Medulla oblongata (tissue), 1 donor: ENCODE measurements around the gene IQGAP1.
"Not testable (repeated sequence)": the region's sequence is repeated elsewhere in the genome, so short reads cannot be mapped to it uniquely, and the experiment has no call there.

Experiments used
- DNase-seq: peaks from one replicate; pipeline ENCODE4 v3.0.0-alpha.2; 2015; ENCODE audit errors: extremely low spot score

IQGAP1 gene

DNA sequence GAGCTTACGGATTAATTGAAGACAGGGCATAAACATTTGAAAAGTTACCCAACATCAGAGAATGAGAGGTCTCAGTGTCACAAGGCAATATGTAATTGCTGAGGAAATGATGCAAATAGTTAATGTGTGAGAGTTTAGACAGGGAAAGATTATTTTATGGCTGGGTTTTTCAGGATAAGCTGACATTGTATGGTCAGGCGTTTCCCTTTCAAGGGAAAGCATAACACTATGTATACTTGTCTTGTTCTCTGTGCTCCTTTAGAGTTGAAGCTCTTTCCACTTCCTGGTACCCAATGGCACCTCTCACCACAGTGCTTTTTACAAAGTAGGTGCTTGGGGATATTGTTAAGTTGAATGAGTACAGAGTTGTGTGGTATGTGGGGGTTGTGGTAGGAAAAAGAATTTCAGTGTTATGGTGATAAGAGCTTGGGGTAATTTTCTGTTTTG is 19.9 kb downstream of the IQGAP1 start:
- no peak for DNase-seq

- no peak for DNase-seq
Measured at GRCh38 chr15:90408657-90409056, 20.6 kb downstream of the IQGAP1 start.

GRCh38 chr15:90409587-90409986 is 21.5 kb downstream of the IQGAP1 start:
- DNase-seq = not testable (repeated sequence)

DNA sequence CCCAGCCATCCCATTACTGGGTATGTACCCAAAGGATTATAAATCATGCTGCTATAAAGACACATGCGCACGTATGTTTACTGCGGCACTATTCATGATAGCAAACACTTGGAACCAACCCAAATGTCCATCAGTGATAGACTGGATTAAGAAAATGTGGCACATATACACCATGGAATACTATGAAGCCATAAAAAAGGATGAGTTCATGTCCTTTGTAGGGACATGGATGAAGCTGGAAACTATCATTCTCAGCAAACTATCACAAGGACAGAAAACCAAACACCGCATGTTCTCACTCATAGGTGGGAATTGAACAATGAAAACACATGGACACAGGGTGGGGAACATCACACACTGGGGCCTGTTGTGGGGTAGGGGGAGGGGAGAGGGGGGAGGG is 22.3 kb downstream of the IQGAP1 start:
- not testable (repeated sequence) for DNase-seq

DNA sequence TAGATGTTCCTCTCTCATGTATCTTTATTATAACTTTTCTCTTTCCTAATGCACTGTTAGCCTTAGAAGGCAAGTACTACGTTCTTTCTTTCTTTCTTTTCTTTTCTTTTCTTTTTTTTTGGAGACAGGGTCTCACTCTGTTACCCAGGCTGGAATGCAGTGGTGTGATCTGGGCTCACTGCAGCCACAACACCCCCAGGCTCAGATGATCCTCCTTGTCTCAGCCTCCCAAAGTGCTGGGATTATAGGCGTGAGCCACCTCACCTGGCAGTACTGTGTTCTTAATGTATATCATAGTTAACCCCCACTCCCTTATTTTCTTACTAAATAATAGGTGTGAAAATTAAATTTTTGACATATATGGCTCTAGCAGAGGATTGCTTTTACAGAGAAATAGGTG is 23.1 kb downstream of the IQGAP1 start:
- DNase-seq = no peak

DNA sequence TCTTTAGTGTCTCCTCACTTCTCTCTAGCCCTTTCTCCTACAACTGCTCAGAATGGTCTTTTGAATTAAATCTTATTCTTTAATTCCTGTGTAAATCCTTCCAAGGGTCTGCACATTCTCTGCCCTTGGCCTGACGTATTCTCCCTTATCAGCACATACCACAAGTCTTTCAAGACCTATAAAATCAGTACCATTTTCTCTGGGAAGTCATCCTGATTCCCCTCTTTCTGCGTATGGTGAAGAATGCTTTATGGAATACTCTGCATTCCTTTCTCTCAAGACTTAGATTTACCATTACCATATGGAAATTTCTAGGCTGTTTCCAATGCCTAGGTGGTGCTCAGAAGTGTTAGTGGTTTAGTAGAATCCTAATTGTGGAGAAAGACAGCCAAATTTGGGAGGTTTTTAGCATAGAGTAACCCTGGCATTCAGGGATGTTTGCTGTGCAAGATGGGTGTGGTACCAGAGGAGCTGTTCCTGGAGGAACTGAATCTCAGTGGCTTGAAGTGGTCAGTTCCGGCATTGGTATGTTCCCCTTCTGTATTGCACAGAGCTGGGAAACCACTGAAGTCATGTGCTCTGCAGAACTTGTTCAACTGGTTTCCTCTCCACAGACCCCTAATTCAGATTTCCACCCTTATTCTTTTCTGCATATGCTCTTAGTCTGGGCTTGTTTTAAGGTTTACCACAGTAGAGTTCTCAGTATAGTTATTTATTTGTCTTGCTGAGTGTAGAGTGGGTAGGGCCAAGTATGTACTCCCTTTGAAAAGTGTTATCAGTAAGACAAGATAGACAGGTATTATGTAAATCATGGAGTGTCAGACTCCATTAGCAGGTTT is 24.5 kb downstream of the IQGAP1 start:
- peak; percentile 79 for DNase-seq

- DNase-seq = no peak
Measured at GRCh38 chr15:90413411-90414379, 25.7 kb downstream of the IQGAP1 start.

DNA sequence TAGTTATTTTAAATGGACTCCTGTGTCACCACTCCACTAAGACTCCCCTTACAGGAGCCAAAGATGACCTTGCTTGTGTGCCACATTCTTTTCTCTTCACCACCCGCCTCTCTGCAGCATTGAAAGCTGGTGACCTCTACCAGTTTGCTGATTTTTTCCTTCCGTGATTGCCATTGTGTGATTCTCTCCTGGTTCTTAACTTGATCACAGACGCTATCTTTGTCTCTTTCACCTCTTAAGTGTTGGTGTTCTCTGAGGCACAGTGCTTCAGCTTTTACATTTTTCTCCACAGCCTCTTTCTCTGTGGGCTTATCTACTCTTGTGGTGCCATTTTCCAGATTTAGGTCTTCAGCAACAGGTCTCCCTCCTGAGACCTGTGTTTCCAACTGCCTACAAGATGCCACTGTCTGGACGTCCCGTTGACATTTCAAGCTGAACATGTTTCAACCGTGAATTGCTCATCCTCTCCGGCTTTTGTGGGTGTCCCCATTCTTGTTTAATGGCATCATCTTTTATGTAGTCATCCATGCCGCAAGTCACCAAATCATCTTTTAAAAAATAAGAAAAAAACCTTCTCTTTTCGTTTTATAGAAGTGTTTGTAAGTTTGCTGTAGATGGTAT is 26.5 kb downstream of the IQGAP1 start:
- no peak for DNase-seq

- DNase-seq = not testable (repeated sequence)
Measured at GRCh38 chr15:90416052-90416451, 28.0 kb downstream of the IQGAP1 start.

DNA sequence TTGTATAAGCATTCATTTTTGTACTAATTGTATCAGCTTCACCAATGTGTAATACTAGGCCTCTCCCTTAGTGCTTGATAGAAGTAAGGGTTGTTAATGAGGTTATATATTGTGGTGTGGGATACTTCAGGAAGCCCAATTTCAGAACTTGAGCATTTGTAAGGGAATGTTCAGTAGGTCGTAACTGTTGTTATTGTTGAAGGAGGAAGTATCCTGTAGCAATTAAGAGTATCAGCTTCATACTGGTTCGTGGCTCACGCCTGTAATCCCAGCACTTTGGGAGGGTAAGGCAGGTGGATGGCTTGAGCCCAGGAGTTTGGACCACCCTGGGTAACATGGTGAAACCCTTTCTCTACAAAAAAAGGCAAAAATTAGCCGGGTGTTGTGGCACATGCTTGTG is 30.6 kb downstream of the IQGAP1 start:
- no peak for DNase-seq

GRCh38 chr15:90419206-90419605 is 31.2 kb downstream of the IQGAP1 start:
- DNase-seq = no peak

- no peak for DNase-seq
Measured at GRCh38 chr15:90419738-90420406, 31.8 kb downstream of the IQGAP1 start.

DNA sequence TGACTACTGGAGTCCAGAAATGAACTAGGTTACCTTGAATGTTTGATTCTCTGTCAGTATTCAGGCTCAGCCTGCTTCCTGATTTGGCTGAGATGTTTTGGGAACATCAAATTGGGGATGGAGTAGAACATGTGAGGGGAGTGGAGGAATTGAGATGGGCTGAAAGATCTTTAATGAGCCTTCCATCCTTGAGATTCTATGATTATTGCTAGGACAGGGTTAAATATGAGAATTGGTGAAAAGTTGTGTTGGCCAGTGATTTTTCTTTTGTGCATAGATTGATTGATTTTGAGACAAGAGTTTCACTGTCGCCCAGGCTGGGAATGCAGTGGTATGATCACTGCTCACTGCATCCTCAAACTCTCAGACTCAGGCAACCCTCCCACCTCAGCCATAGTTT is 32.4 kb downstream of the IQGAP1 start:
- DNase-seq = no peak

GRCh38 chr15:90421527-90421926 is 33.5 kb downstream of the IQGAP1 start:
- DNase-seq = no peak

GRCh38 chr15:90422043-90422442 is 34.0 kb downstream of the IQGAP1 start:
- DNase-seq = no peak

- DNase-seq = no peak
Measured at GRCh38 chr15:90422936-90423335, 34.9 kb downstream of the IQGAP1 start.

DNA sequence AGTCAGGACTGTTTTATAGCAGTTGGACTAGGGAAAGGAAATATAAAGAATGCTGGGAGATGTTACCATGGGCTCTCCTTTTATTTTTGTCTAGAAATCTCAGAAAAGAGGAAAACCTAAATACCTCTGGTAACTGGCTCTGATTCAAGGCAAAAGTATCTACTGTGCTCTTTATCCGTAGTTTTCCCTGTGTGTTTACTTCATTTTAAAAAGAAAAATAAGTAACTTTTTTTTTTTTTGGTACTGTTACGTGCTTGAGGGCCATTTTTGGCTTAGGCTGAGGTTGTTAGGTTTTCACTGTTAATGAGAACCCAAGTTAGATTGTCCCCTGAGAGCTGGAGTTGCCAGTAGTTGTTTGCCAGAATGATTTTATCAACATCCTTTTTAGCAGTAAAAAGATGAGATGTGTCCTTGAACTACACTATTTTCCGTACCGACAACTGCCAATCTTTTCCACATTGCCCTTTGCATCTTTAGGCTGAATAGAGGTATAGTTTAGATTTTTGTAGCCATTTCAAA is 35.8 kb downstream of the IQGAP1 start:
- DNase-seq = no peak

DNA sequence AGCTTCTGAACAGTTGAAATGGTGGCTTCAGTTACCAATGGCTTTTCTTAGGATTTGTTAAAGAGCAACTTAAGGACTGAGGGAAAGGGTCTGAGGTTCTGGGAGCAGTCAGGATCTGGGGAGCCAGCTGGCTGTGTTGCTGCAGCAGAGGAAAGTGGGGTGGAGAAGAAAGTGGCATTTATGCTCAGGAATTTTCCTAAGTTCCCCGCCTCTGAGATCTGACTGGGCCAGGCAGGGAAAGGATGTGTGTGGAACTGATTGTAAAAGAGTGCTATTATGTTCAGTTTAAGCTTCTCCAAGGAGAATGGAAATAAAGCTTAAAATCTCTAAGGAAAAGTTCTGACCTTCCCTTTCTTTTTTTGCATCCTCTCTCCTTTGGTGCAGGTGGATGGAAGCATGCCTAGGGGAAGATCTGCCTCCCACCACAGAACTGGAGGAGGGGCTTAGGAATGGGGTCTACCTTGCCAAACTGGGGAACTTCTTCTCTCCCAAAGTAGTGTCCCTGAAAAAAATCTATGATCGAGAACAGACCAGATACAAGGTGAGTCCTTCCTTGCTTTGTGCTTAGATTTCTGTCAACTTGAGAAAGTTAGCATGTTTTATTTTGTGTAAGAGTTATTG is 37.8 kb downstream of the IQGAP1 start:
- peak; percentile 64 for DNase-seq

DNA sequence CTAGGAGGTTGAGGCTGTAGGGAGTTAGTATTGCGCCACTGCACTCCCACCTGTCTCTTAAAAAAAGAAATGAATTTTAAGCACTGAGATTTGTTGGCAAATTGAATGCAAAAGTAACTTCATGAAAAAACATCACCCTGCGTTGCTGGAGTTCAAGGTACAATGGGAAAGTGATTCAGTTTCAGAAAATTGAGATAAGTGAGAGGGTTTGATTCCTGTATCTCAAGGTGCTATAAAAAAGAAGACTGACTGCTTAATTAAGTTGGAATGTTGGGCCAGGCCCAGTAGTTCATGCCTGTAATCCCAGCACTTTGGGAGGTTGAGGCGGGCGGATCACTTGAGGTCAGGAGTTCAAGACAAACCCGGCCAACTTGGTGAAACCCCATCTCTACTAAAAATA is 39.1 kb downstream of the IQGAP1 start:
- DNase-seq = no peak

GRCh38 chr15:90432253-90432652 is 44.2 kb downstream of the IQGAP1 start:
- DNase-seq = no peak
